Measurements from ENCODE around the gene VWA5B2. TPM values are rescaled to one million over a fixed set of nuclear protein-coding genes. Genes with fewer than 3 reads are reported as not detected.
A peak's percentile ranks its signal among the peaks of the same experiment; 100 is the strongest.

VWA5B2 gene
- total and polyA plus RNA-seq, 9 of the 15 experiments (the other 6 are each of a cell fraction or from before 2014, with no cell fraction given): 0.04 TPM; not detected in 8

GRCh38 chr3:184249412-184250166 lies 20.2 kb downstream of the VWA5B2 start, which contains the start of gene EEF1AKMT4 (continued):
- TF ChIP-seq TCF15 (CRISPR knock-in tag; IDR thresholded peaks at IDR 0.05) (no peak), TAF7 (tag; IDR thresholded peaks at IDR 0.05) (no peak), TAL1 (IDR thresholded peaks at IDR 0.05) (no peak), MEF2A (IDR thresholded peaks at IDR 0.05; ENCODE audit: control insufficient read depth, low read depth, low read length) (no peak), ZNF445 (CRISPR knock-in tag; IDR thresholded peaks at IDR 0.05; ENCODE audit: low read depth) (no peak), ZNF79 (CRISPR knock-in tag; IDR thresholded peaks at IDR 0.05; ENCODE audit: low read depth) (no peak), ZZZ3 (IDR thresholded peaks at IDR 0.05) (no peak), E4F1 (CRISPR knock-in tag; IDR thresholded peaks at IDR 0.05; ENCODE audit: borderline replicate concordance) (no peak), HDGF (IDR thresholded peaks at IDR 0.05) (no peak), KDM2B (CRISPR knock-in tag; IDR thresholded peaks at IDR 0.05) (peak; percentile 78; the same call in 1 of the 2 replicates), PML (IDR thresholded peaks at IDR 0.05; ENCODE audit: low read length) (no peak), MBD1 (CRISPR knock-in tag; IDR thresholded peaks at IDR 0.05) (no peak), ZNF282 (CRISPR knock-in tag; IDR thresholded peaks at IDR 0.05) (no peak), ZNF398 (CRISPR knock-in tag; IDR thresholded peaks at IDR 0.05) (no peak), ZFP1 (CRISPR knock-in tag; IDR thresholded peaks at IDR 0.05) (no peak), ZFX (CRISPR knock-in tag; IDR thresholded peaks at IDR 0.05) (peak; percentile 89), POLR2G (IDR thresholded peaks at IDR 0.05; ENCODE audit: low read depth, low read length) (peak; percentile 96), VEZF1 (CRISPR knock-in tag; IDR thresholded peaks at IDR 0.05) (no peak; the same call in 1 of the 2 replicates), ATF2 (CRISPR knock-in tag; IDR thresholded peaks at IDR 0.05) (no peak)

All from K562 (cell line).